Measurements from ENCODE around the gene EPC2. TPM values are rescaled to one million over a fixed set of nuclear protein-coding genes. Genes with fewer than 3 reads are reported as not detected.

EPC2 gene
- total and polyA plus RNA-seq, 2 donors (not counting 1 experiment from before 2014, with no cell fraction given), result 18.0 to 72.3 TPM

GRCh38 chr2:148614014-148614321, 30.6 kb upstream of the EPC2 start:
- Histone ChIP-seq H3K4me3 (ENCODE audit: control extremely low read depth in 1 of 5, extremely low read depth in 1 of 5, insufficient read depth in 1 of 5, low read depth in 2 of 5, low read length in 4 of 5) (no peak overlapping the region), H2AFZ (ENCODE audit: insufficient read depth, low read depth, low read length, poor library complexity, severe bottlenecking) (peak overlapping the region; percentile 61), H4K20me1 (ENCODE audit: control insufficient read depth, insufficient read depth, low read length, poor library complexity, severe bottlenecking) (no peaks in the 10 kb centered on the region), H3K27ac (ENCODE audit: low read length in 2 of 2) (peak overlapping the region in 1 of 2 donors; percentile 59), H3K79me2 (ENCODE audit: control insufficient read depth, insufficient read depth, low read length) (no peaks in the 10 kb centered on the region), H3K9me3 (ENCODE audit: control extremely low read depth in 1 of 3, control insufficient read depth in 2 of 3, insufficient read depth in 1 of 3, low read length in 2 of 3) (no peaks in the 10 kb centered on the region), H3K4me1 (ENCODE audit: control insufficient read depth in 2 of 2, insufficient read depth in 2 of 2, low read length in 2 of 2) (peaks cover 15 to 23% of the 10 kb centered on the region in 2 donors), H3K27me3 (replicated peaks in 1 of 4; ENCODE audit: control extremely low read depth in 1 of 4, control insufficient read depth in 3 of 4, insufficient read depth in 4 of 4, low read length in 3 of 4) (no peaks in the 10 kb centered on the region), H3K4me2 (replicated peaks; ENCODE audit: low read depth, low read length, poor library complexity, severe bottlenecking) (peak overlapping the region; percentile 31), H3K9ac (ENCODE audit: low read length) (no peak overlapping the region), H3K36me3 (replicated peaks in 1 of 2; ENCODE audit: control extremely low read depth in 1 of 2, control insufficient read depth in 1 of 2, extremely low read depth in 1 of 2, insufficient read depth in 2 of 2, low read length in 1 of 2) (no peaks in the 10 kb centered on the region)
- TF ChIP-seq EZH2 (IDR thresholded peaks at IDR 0.05; ENCODE audit: borderline replicate concordance, insufficient read depth, low read depth, low read length, poor library complexity, severe bottlenecking), result no peak
- TF ChIP-seq CTCF (IDR thresholded peaks at IDR 0.05), result no peak
- peaks cover 15% of the 10 kb centered on the region for H3K4me1 Mint-ChIP-seq
- H3K9me3 Mint-ChIP-seq (ENCODE audit: insufficient read depth), result no peaks in the 10 kb centered on the region
- no peak for DNase-seq
- POLR2A ChIA-PET, result no interaction called here
- no peak for ATAC-seq (ENCODE audit: low read depth)
- peak overlapping the region; percentile 15 for H3K4me3 Mint-ChIP-seq
- intact Hi-C loops (cut with micrococcal nuclease), result loop anchor here (2.0 kb wide), 1 partner anchor 31 kb away; the partner anchor contains the start of gene EPC2
- CTCF ChIA-PET, result interaction anchor here (0.8 to 0.9 kb wide), 2 partner anchors 10 to 105 kb away, joined by 3 read pairs; no protein-coding TSS in a partner anchor
- H3K27ac Mint-ChIP-seq, result no peak overlapping the region
- no peaks in the 10 kb centered on the region for H3K27me3 Mint-ChIP-seq

- Mint-ChIP-seq H3K27ac (peak overlapping the region; percentile 59), H3K9me3 (ENCODE audit: insufficient read depth) (no peaks in the 10 kb centered on the region), H3K4me3 (peak overlapping the region; percentile 15), H3K27me3 (no peaks in the 10 kb centered on the region), H3K4me1 (peaks cover 20% of the 10 kb centered on the region)
- intact Hi-C loops (cut with micrococcal nuclease), result loop anchor here (2.0 kb wide), 1 partner anchor 30 kb away; the partner anchor contains the start of gene EPC2
- H3K4me1 ChIP-seq (ENCODE audit: control insufficient read depth in 2 of 2, insufficient read depth in 2 of 2, low read length in 2 of 2), result peaks cover 20 to 28% of the 10 kb centered on the region in 2 donors
- peak overlapping the region; percentile 9 for H3K9ac ChIP-seq (ENCODE audit: low read length)
- H4K20me1 ChIP-seq (ENCODE audit: control insufficient read depth, insufficient read depth, low read length, poor library complexity, severe bottlenecking), result no peaks in the 10 kb centered on the region
- CTCF ChIA-PET, result interaction anchor here (0.8 to 0.9 kb wide), 2 partner anchors 9 to 106 kb away, joined by 3 read pairs; no protein-coding TSS in a partner anchor
- peak overlapping the region; percentile 31 for H3K4me2 ChIP-seq (replicated peaks; ENCODE audit: low read depth, low read length, poor library complexity, severe bottlenecking)
- peak overlapping the region; percentile 61 for H2AFZ ChIP-seq (ENCODE audit: insufficient read depth, low read depth, low read length, poor library complexity, severe bottlenecking)
- TF ChIP-seq EZH2 (IDR thresholded peaks at IDR 0.05; ENCODE audit: borderline replicate concordance, insufficient read depth, low read depth, low read length, poor library complexity, severe bottlenecking), result no peak
- TF ChIP-seq CTCF (IDR thresholded peaks at IDR 0.05), result no peak
- peak; percentile 83 for ATAC-seq (ENCODE audit: low read depth)
- no peaks in the 10 kb centered on the region for H3K36me3 ChIP-seq (replicated peaks in 1 of 2; ENCODE audit: control extremely low read depth in 1 of 2, control insufficient read depth in 1 of 2, extremely low read depth in 1 of 2, insufficient read depth in 2 of 2, low read length in 1 of 2)
- H3K9me3 ChIP-seq (ENCODE audit: control extremely low read depth in 1 of 3, control insufficient read depth in 2 of 3, insufficient read depth in 1 of 3, low read length in 2 of 3), result no peaks in the 10 kb centered on the region
- no peaks in the 10 kb centered on the region for H3K27me3 ChIP-seq (replicated peaks in 1 of 4; ENCODE audit: control extremely low read depth in 1 of 4, control insufficient read depth in 3 of 4, insufficient read depth in 4 of 4, low read length in 3 of 4)
- 28% methylated on average over 5 of the region's 6 CpGs for WGBS (ENCODE audit: insufficient coverage)
- peak; percentile 59 for DNase-seq
- no peaks in the 10 kb centered on the region for H3K79me2 ChIP-seq (ENCODE audit: control insufficient read depth, insufficient read depth, low read length)
- no peak overlapping the region for H3K4me3 ChIP-seq (ENCODE audit: control extremely low read depth in 1 of 5, extremely low read depth in 1 of 5, insufficient read depth in 1 of 5, low read depth in 2 of 5, low read length in 4 of 5)
- POLR2A ChIA-PET, result interaction anchor here (0.8 kb wide), 1 partner anchor 594 kb away, joined by 3 read pairs; the partner anchor contains the start of gene MBD5
- peak overlapping the region; percentile 42 to 59 for H3K27ac ChIP-seq (ENCODE audit: low read length in 2 of 2)
Measured at GRCh38 chr2:148614322-148615049, 30.1 kb upstream of the EPC2 start.
